ENCODE measurements around the gene C11orf52.

DNA sequence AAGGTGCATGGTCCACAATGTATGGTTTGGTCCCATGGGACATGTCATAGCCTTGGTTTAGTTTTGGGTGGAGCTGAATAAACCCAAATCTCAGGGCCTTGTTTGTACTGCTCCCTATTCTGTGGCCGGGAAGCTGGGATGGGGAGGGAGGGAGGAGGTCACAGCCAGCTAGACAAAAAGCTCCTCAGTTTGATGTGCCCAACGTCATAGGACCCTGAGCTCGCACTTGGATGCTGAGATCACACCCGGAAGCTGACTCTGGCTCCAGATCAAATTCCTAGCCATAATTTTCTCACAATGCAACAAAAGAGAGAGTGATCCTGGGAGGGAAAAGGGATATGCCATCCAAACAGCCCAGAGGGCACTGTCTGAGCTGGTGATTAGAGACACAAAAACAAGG is 4.7 kb upstream of the C11orf52 start:
- TF ChIP-seq, protein P1, sequence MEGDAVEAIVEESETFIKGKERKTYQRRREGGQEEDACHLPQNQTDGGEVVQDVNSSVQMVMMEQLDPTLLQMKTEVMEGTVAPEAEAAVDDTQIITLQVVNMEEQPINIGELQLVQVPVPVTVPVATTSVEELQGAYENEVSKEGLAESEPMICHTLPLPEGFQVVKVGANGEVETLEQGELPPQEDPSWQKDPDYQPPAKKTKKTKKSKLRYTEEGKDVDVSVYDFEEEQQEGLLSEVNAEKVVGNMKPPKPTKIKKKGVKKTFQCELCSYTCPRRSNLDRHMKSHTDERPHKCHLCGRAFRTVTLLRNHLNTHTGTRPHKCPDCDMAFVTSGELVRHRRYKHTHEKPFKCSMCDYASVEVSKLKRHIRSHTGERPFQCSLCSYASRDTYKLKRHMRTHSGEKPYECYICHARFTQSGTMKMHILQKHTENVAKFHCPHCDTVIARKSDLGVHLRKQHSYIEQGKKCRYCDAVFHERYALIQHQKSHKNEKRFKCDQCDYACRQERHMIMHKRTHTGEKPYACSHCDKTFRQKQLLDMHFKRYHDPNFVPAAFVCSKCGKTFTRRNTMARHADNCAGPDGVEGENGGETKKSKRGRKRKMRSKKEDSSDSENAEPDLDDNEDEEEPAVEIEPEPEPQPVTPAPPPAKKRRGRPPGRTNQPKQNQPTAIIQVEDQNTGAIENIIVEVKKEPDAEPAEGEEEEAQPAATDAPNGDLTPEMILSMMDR (IDR thresholded peaks at IDR 0.05), result no peak
- TF ChIP-seq POLR2A (IDR thresholded peaks at IDR 0.05), result no peak

All from Peyer's patch (tissue), 4 donors.